B cell (primary cell): ENCODE measurements around the gene IFT122. TPM values are rescaled to one million over a fixed set of nuclear protein-coding genes. Genes with fewer than 3 reads are reported as not detected.

ENCODE experiments used
- ATAC-seq: fragments of 200-7000 bp; cut with Tn5 transposase; one replicate; pipeline ENCODE4 v1.10.0; 2021; ENCODE audit warnings: low read depth, mild to moderate bottlenecking, moderate number of reproducible peaks, moderate library complexity
- CTCF ChIA-PET: fragments of 350-600 bp; sonication (Branson Sonifier 250); formaldehyde crosslinking; loops from one replicate; lab custom pipeline; 2021; ENCODE audit warnings: antibody characterized with exemption, inconsistent platforms; lab: Charles Lee
- POLR2A ChIA-PET: fragments of 350-600 bp; sonication (Branson Sonifier 250); formaldehyde crosslinking; loops from one replicate; lab custom pipeline; 2021; ENCODE audit warnings: antibody characterized with exemption; lab: Charles Lee
- DNase-seq: peaks from one replicate; pipeline ENCODE4 v3.0.0; 2013
- H2AFZ ChIP-seq: 2 replicates; pipeline ENCODE4 v1.6.1; 2012; ENCODE audit warnings: mild to moderate bottlenecking, low read depth, low read length; ENCODE audit not compliant: insufficient read depth, poor library complexity, severe bottlenecking
- H3K27ac ChIP-seq, 2 donors: 1 replicate in 1 of 2; 2 replicates in 1 of 2; pipeline ENCODE4 v1.5.1; 2012 to 2013; ENCODE audit warnings: low read length in 2 of 2, mild to moderate bottlenecking in 2 of 2, moderate library complexity in 1 of 2
- H3K27me3 ChIP-seq, 4 experiments: fragments of 200-600 bp in 1 of 4; sonication (generic) in 1 of 4; replicated peaks in 1 of 4; 1 replicate in 2 of 4; 2 replicates in 2 of 4; pipeline versions ENCODE4 v1.6.1 to v1.7.0; 2013 to 2016; ENCODE audit warnings: low read length in 3 of 4, mild to moderate bottlenecking in 2 of 4, mixed read lengths in 1 of 4, moderate library complexity in 1 of 4; ENCODE audit not compliant: insufficient read depth in 4 of 4, control insufficient read depth in 3 of 4; ENCODE audit errors: control extremely low read depth in 1 of 4
- H3K36me3 ChIP-seq, 2 experiments: replicated peaks in 1 of 2; 1 replicate in 1 of 2; 2 replicates in 1 of 2; pipeline versions ENCODE4 v1.6.1 to v1.7.1; 2013; ENCODE audit warnings: low read length in 1 of 2; ENCODE audit not compliant: insufficient read depth in 2 of 2, control insufficient read depth in 1 of 2; ENCODE audit errors: control extremely low read depth in 1 of 2, extremely low read depth in 1 of 2
- H3K4me1 ChIP-seq, 2 donors: fragments of 200-600 bp in 1 of 2; sonication (generic) in 1 of 2; 1 replicate in 1 of 2; 2 replicates in 1 of 2; pipeline versions ENCODE4 v1.5.1 to v1.6.1; 2013 to 2017; ENCODE audit warnings: low read length in 2 of 2; ENCODE audit not compliant: control insufficient read depth in 2 of 2, insufficient read depth in 2 of 2
- H3K4me2 ChIP-seq: replicated peaks from 2 replicates; pipeline ENCODE3; 2012; ENCODE audit warnings: mild to moderate bottlenecking, low read depth, low read length; ENCODE audit not compliant: poor library complexity, severe bottlenecking
- H3K4me3 ChIP-seq, 5 experiments: fragments of 200-600 bp in 1 of 5; sonication (generic) in 1 of 5; 1 replicate in 3 of 5; 2 replicates in 2 of 5; pipeline versions ENCODE4 v1.5.1 to v1.7.0; 2011 to 2016; ENCODE audit warnings: low read length in 4 of 5, mild to moderate bottlenecking in 4 of 5, low read depth in 2 of 5, control low read depth in 1 of 5, moderate library complexity in 1 of 5; ENCODE audit not compliant: insufficient read depth in 1 of 5; ENCODE audit errors: control extremely low read depth in 1 of 5, extremely low read depth in 1 of 5
- H3K79me2 ChIP-seq: fragments of 200-600 bp; sonication (generic); one replicate; pipeline ENCODE4 v1.6.0; 2016; ENCODE audit warnings: low read length; ENCODE audit not compliant: control insufficient read depth, insufficient read depth
- H3K9ac ChIP-seq: fragments of 200-600 bp; sonication (generic); 2 replicates; pipeline ENCODE4 v1.6.1; 2017; ENCODE audit warnings: mild to moderate bottlenecking, low read length, moderate library complexity
- H3K9me3 ChIP-seq, 3 donors: one replicate each; pipeline versions ENCODE4 v1.6.1 to v1.7.1; 2013; ENCODE audit warnings: low read length in 2 of 3; ENCODE audit not compliant: control insufficient read depth in 2 of 3, insufficient read depth in 1 of 3; ENCODE audit errors: control extremely low read depth in 1 of 3
- H4K20me1 ChIP-seq: 2 replicates; pipeline ENCODE4 v1.6.0; 2012; ENCODE audit warnings: mild to moderate bottlenecking, low read length; ENCODE audit not compliant: insufficient read depth, control insufficient read depth, poor library complexity, severe bottlenecking
- H3K27ac Mint-ChIP-seq: one replicate; pipeline ENCODE4 v1.8.0; 2021; ENCODE audit warnings: mixed read lengths
- H3K27me3 Mint-ChIP-seq: one replicate; pipeline ENCODE4 v1.8.0; 2021; ENCODE audit warnings: mixed read lengths
- H3K4me1 Mint-ChIP-seq: one replicate; pipeline ENCODE4 v1.8.0; 2021; ENCODE audit warnings: mixed read lengths
- H3K4me3 Mint-ChIP-seq: one replicate; pipeline ENCODE4 v1.8.0; 2021; ENCODE audit warnings: mixed read lengths
- H3K9me3 Mint-ChIP-seq: one replicate; pipeline ENCODE4 v1.8.0; 2022; ENCODE audit warnings: mixed read lengths; ENCODE audit not compliant: insufficient read depth
- CTCF ChIP-seq: fragments of 200-600 bp; IDR thresholded peaks from one replicate; pipeline ENCODE4 v1.8.0; 2022; ENCODE audit warnings: antibody characterized with exemption, mild to moderate bottlenecking
- EZH2 ChIP-seq: IDR thresholded peaks from 2 replicates; pipeline ENCODE4 v1.6.1; 2012; ENCODE audit warnings: borderline replicate concordance, low read depth, mild to moderate bottlenecking, moderate library complexity, low read length; ENCODE audit not compliant: insufficient read depth, poor library complexity, severe bottlenecking
- WGBS: methylation state at CpG from one replicate; pipeline ENCODE4 v1.1.5; 2013; ENCODE audit warnings: missing lambda C conversion rate; ENCODE audit not compliant: insufficient coverage; 5-methylcytosine and 5-hydroxymethylcytosine counted together
- intact Hi-C: fragments of 100-400 bp; cut with micrococcal nuclease; formaldehyde crosslinking; loops from one replicate; pipeline ENCODE4 v1.10.0; 2022
- polyA plus RNA-seq: library from polyadenylated mRNA; depleted of rRNA; stranded (reverse); fragments of >200 nt; gene quantifications from 2 replicates; pipeline ENCODE4 v1.2.3, GENCODE V29; 2012
- total RNA-seq, 2 donors: library from RNA; stranded (reverse); fragments of 120-200 nt in 1 of 2; gene quantifications; 1 replicate in 1 of 2; 2 replicates in 1 of 2; pipeline versions ENCODE4 v1.2.3 to v1.2.4, GENCODE V29; 2013 to 2022

The IFT122 gene
- total and polyA plus RNA-seq, 2 donors (not counting 1 experiment from before 2014, with no cell fraction given) = 14.0 to 34.3 TPM

GRCh38 chr3:129398803-129399144 is 41.2 kb upstream of the IFT122 start:
- intact Hi-C loops = loop anchor here (1.0 to 10.0 kb wide), 5 partner anchors 26 to 237 kb away; partner anchors contain the start of genes EFCAB12, HMCES, IFT122 and ISY1
- Histone ChIP-seq H3K4me2 (peak overlapping the region; percentile 77), H3K27ac (peak overlapping the region; percentile 88 to 95), H3K4me3 (peak overlapping the region; percentile 76 to 99 (median 89)), H3K9ac (peak overlapping the region; percentile 83), H3K4me1 (peaks cover 20 to 22% of the 10 kb centered on the region in 2 donors), H3K27me3 (no peaks in the 10 kb centered on the region), H3K79me2 (peaks cover 45% of the 10 kb centered on the region), H2AFZ (peak overlapping the region; percentile 94), H3K9me3 (no peaks in the 10 kb centered on the region), H3K36me3 (peaks cover 2 to 13% of the 10 kb centered on the region in 2 experiments), H4K20me1 (peaks cover 42% of the 10 kb centered on the region)
- H3K27me3 Mint-ChIP-seq = no peaks in the 10 kb centered on the region
- 1% methylated on average over 18 of the region's 18 CpGs for WGBS
- DNase-seq (peak; percentile 43), ATAC-seq (peak; percentile 7)
- peak overlapping the region; percentile 96 for H3K4me3 Mint-ChIP-seq
- no peaks in the 10 kb centered on the region for H3K9me3 Mint-ChIP-seq
- POLR2A ChIA-PET = interaction anchor here (1.9 kb wide), 1 partner anchor 41 kb away, joined by 12 read pairs; the partner anchor contains the start of genes IFT122 and MBD4
- CTCF ChIA-PET = interaction anchor here (0.8 to 2.0 kb wide), 3 partner anchors 15 to 91 kb away, joined by 4 to 13 read pairs (median 5); partner anchors contain the start of genes IFT122 and MBD4
- H3K4me1 Mint-ChIP-seq = peaks cover 35% of the 10 kb centered on the region
- peak overlapping the region; percentile 94 for H3K27ac Mint-ChIP-seq
- no peak for TF ChIP-seq EZH2
- no peak for TF ChIP-seq CTCF
